Activated CD4-positive, alpha-beta T cell treated with anti-CD3 and anti-CD28 coated beads for 36 hours (primary cell): ENCODE results near the gene ADA. TPM values are rescaled to one million over a fixed set of nuclear protein-coding genes. Genes with fewer than 3 reads are reported as not detected.
"Not testable (repeated sequence)": the region's sequence is repeated elsewhere in the genome, so short reads cannot be mapped to it uniquely, and the experiment has no call there.

Experiments
- ATAC-seq: fragments of 200-7000 bp; cut with Tn5 transposase; one replicate; pipeline ENCODE4 v1.10.0; 2021; ENCODE audit warnings: mild to moderate bottlenecking, moderate library complexity
- CTCF ChIA-PET: fragments of 350-600 bp; sonication (Branson Sonifier 250); formaldehyde crosslinking; loops from one replicate; lab custom pipeline; 2021; ENCODE audit warnings: antibody characterized with exemption; lab: Charles Lee
- POLR2A ChIA-PET: fragments of 350-600 bp; sonication (Branson Sonifier 250); formaldehyde crosslinking; loops from one replicate; lab custom pipeline; 2021; ENCODE audit warnings: antibody characterized with exemption, inconsistent platforms; lab: Charles Lee
- DNase-seq: peaks from one replicate; pipeline ENCODE4 v3.0.0-alpha.2; 2020
- H3K27ac Mint-ChIP-seq: one replicate; pipeline ENCODE4 v1.8.0; 2021; ENCODE audit warnings: mixed read lengths
- H3K27me3 Mint-ChIP-seq: one replicate; pipeline ENCODE4 v1.8.0; 2021; ENCODE audit warnings: mixed read lengths
- H3K36me3 Mint-ChIP-seq: one replicate; pipeline ENCODE4 v1.8.0; 2021; ENCODE audit warnings: low read depth, mixed read lengths
- H3K4me1 Mint-ChIP-seq: one replicate; pipeline ENCODE4 v1.8.0; 2021; ENCODE audit warnings: mixed read lengths
- H3K4me3 Mint-ChIP-seq: one replicate; pipeline ENCODE4 v1.8.0; 2021; ENCODE audit warnings: mild to moderate bottlenecking, moderate library complexity, mixed read lengths
- H3K9me3 Mint-ChIP-seq: one replicate; pipeline ENCODE4 v1.8.0; 2021; ENCODE audit warnings: low read depth, mixed read lengths
- intact Hi-C, 2 experiments: fragments of 100-400 bp; cut with DNase I in 1 of 2; cut with micrococcal nuclease in 1 of 2; formaldehyde crosslinking; loops; one replicate each; pipeline versions ENCODE4 v1.14.2 to v1.15.1; 2022 to 2024; cut with DNase I, micrococcal nuclease
- total RNA-seq, 2 experiments: library from RNA; stranded (reverse); gene quantifications; one replicate each; pipeline ENCODE4 v1.2.3, GENCODE V29; 2021

Gene ADA
- total RNA-seq, 2 experiments from 2014 or later: 33.8 to 37.8 TPM

DNA sequence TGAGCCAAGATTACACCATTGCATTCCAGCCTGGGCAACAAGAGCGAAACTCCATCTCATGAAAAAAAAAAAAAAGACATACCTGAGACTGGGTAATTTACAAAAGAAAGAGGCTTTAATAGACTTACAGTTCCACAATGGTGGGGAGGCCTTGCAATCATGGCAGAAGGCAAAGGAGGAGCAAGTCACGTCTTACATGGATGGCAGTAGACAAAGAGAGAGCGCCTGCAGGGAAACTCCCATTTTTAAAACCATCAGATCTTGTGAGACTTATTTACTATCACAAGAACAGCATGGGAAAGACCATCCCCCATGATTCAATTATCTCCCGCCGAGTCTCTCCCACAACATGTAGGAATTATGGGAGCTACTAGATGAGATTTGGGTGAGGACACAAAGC lies 2.7 kb upstream of the ADA start:
- CTCF ChIA-PET, POLR2A ChIA-PET: not testable (repeated sequence)
- intact Hi-C loops: loop anchor here in 1 of 2 experiments (5.0 kb wide), 1 partner anchor 342 kb away; the partner anchor contains the start of gene FITM2

DNA sequence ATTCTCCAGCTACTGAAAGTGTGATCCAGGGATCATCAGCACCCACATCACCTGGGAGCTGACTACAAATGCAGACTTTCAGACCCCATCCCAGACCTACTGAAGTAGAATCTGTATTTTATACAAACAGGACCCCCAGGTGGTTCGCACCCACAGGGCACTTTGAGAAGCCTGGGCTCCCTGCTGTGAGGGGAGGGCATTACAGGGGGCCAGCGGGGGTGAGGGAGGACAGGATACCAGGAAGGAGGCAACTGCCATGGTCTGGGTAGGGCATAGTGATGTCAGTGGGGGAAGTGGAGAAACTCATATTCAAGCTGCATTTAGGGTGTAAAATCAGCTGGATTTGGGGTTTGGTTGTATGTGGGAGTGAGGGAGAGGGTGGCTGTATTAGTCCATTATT lies 2.0 kb upstream of the ADA start:
- ChIA-PET CTCF (interaction anchor here (0.6 to 1.2 kb wide), 4 partner anchors 10 to 438 kb away, joined by 3 to 7 read pairs (median 3); no protein-coding TSS in a partner anchor), POLR2A (no interaction called here)
- H3K4me3 Mint-ChIP-seq: peak overlapping the region; percentile 78
- peaks cover 2% of the 10 kb centered on the region for H3K9me3 Mint-ChIP-seq
- no peak overlapping the region for H3K27ac Mint-ChIP-seq
- ATAC-seq (no peak), DNase-seq (no peak)
- intact Hi-C loops: loop anchor here in 1 of 2 experiments (2.0 to 5.0 kb wide), 2 partner anchors 317 to 341 kb away; partner anchors contain the start of gene FITM2
- H3K27me3 Mint-ChIP-seq: no peaks in the 10 kb centered on the region
- peaks cover 34% of the 10 kb centered on the region for H3K4me1 Mint-ChIP-seq
- H3K36me3 Mint-ChIP-seq: peaks cover 3% of the 10 kb centered on the region

More for the DNA sequence above, 2.7 kb upstream of the ADA start:
- DNase-seq, H3K36me3 Mint-ChIP-seq, H3K9me3 Mint-ChIP-seq, H3K27me3 Mint-ChIP-seq, H3K27ac Mint-ChIP-seq, H3K4me3 Mint-ChIP-seq, ATAC-seq: not testable (repeated sequence)
- peaks cover 27% of the 10 kb centered on the region for H3K4me1 Mint-ChIP-seq

DNA sequence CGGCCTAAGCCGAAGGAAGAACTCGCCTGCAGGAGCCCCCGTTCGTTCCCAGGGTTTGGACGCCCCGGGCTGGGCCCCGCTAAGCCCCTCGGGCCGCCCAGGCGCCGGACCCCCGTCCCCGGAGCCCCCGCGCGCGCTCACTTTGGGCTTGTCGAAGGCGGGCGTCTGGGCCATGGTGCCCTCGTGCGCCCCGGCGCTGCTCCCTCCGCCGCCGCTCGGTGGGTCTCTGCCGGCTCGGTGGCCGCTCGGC lies 140 bp downstream of the ADA start:
- Mint-ChIP-seq H3K36me3 (peaks cover 3% of the 10 kb centered on the region), H3K27ac (no peak overlapping the region), H3K9me3 (peaks cover 2% of the 10 kb centered on the region), H3K4me1 (peaks cover 55% of the 10 kb centered on the region), H3K4me3 (peak overlapping the region; percentile 78), H3K27me3 (no peaks in the 10 kb centered on the region)
- POLR2A ChIA-PET: no interaction called here
- intact Hi-C loops: loop anchor here in 1 of 2 experiments (1.0 to 5.0 kb wide), 4 partner anchors 129 to 441 kb away; partner anchors contain the start of genes FITM2, OSER1, SERINC3 and TTPAL
- DNase-seq (no peak), ATAC-seq (no peak)
- CTCF ChIA-PET: interaction anchor here (0.6 to 3.3 kb wide), 4 partner anchors 12 to 441 kb away, joined by 3 to 20 read pairs (median 4); partner anchors contain the start of gene OSER1

DNA sequence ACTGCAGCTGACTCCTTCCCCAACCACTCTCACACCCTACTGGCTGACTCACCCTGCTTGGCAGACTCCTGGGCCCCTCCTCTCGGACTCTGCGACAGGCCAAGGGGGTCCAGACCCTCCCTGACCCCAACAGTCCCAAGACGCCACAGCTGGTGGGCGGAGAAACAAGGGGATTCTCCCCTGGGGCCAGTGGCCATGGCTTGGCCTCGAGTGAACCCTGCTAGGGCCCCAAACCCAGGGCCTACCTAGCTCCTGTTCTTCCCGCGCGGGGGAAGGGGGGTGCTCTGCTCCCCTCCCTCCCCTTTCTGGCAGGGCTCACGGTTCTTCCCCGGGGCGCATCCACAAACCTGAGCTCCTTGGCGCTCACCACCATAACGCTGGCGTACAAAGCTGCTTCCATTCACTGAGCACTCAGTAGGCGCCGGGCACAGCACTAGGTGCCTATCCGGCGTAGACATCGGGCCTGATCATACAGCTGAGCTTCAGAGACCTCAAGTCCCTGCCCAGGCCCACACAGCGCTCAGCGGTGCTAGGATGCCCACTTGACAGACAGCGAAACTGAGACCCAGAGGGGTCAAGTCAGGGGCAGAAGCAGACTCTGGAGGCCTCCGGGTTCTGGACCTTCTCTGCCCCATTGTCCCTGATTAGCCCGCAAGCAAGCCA lies 597 bp downstream of the ADA start:
- CTCF ChIA-PET: interaction anchor here (0.6 to 3.3 kb wide), 5 partner anchors 13 to 440 kb away, joined by 3 to 20 read pairs (median 3); partner anchors contain the start of gene OSER1
- peak overlapping the region; percentile 87 for H3K27ac Mint-ChIP-seq
- peak; percentile 69 for DNase-seq
- H3K36me3 Mint-ChIP-seq: peaks cover 3% of the 10 kb centered on the region
- H3K27me3 Mint-ChIP-seq: no peaks in the 10 kb centered on the region
- POLR2A ChIA-PET: no interaction called here
- intact Hi-C loops: loop anchor here in 1 of 2 experiments (1.0 to 5.0 kb wide), 4 partner anchors 129 to 440 kb away; partner anchors contain the start of genes FITM2, OSER1, SERINC3 and TTPAL
- H3K9me3 Mint-ChIP-seq: peaks cover 2% of the 10 kb centered on the region
- H3K4me3 Mint-ChIP-seq: peak overlapping the region; percentile 78
- ATAC-seq: peak; percentile 55
- peaks cover 59% of the 10 kb centered on the region for H3K4me1 Mint-ChIP-seq

DNA sequence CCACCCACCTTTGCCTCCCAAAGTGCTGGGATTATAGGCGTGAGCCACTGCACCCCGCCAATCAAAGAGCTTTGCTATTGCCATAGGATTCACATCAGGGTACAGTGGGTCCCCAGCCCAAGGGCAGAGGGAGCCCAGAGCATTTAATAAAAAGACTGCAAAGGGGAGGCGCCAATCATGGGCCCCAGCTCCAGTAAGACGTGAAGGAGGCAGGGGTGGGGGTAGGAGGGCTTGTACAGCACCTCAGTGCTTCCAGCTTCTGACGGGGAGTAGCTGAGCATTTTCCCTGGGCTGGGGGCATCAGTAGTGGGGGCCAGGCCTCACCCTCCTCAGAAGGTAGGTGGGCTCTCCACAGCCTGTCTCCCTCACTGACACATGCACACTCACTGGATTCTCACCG lies 1.5 kb downstream of the ADA start:
- POLR2A ChIA-PET: no interaction called here
- intact Hi-C loops: loop anchor here in 1 of 2 experiments (2.0 to 5.0 kb wide), 2 partner anchors 338 to 439 kb away; partner anchors contain the start of genes FITM2 and OSER1
- peaks cover 3% of the 10 kb centered on the region for H3K36me3 Mint-ChIP-seq
- peaks cover 68% of the 10 kb centered on the region for H3K4me1 Mint-ChIP-seq
- peaks cover 2% of the 10 kb centered on the region for H3K9me3 Mint-ChIP-seq
- ATAC-seq: no peak
- H3K27me3 Mint-ChIP-seq: no peaks in the 10 kb centered on the region
- CTCF ChIA-PET: interaction anchor here (0.6 to 3.3 kb wide), 4 partner anchors 13 to 62 kb away, joined by 3 to 20 read pairs (median 7); no protein-coding TSS in a partner anchor
- peak overlapping the region; percentile 78 for H3K4me3 Mint-ChIP-seq
- peak overlapping the region; percentile 87 for H3K27ac Mint-ChIP-seq
- no peak for DNase-seq

DNA sequence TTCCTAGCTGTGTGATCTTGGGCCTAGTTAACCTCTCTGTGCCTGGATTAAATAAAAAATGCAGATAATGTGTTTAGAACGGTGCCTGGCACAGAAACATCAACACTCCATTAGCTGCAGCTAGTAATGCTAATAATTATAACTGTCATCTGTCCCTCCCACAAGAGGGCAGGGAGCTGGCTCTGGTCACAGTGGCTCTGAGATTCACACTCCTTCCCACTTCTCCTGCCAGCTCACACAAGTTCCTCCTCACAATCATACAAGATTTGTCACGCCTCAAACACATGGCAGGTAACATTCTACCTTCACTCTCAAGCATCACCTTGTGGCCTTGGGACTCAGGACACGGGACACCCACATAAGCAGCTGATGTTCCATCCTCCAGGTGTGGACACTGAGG lies 2.4 kb downstream of the ADA start:
- ChIA-PET POLR2A (interaction anchor here (0.6 kb wide), 1 partner anchor 88 kb away, joined by 4 read pairs; no protein-coding TSS in a partner anchor), CTCF (interaction anchor here (2.0 to 3.3 kb wide), 2 partner anchors 12 to 34 kb away, joined by 11 to 20 read pairs; no protein-coding TSS in a partner anchor)
- intact Hi-C loops: no loop called here
- peak overlapping the region; percentile 37 for H3K27ac Mint-ChIP-seq
- H3K36me3 Mint-ChIP-seq: peaks cover 3% of the 10 kb centered on the region
- no peak for ATAC-seq
- H3K9me3 Mint-ChIP-seq: peaks cover 2% of the 10 kb centered on the region
- H3K27me3 Mint-ChIP-seq: no peaks in the 10 kb centered on the region
- H3K4me3 Mint-ChIP-seq: peak overlapping the region; percentile 18
- no peak for DNase-seq
- peaks cover 76% of the 10 kb centered on the region for H3K4me1 Mint-ChIP-seq

DNA sequence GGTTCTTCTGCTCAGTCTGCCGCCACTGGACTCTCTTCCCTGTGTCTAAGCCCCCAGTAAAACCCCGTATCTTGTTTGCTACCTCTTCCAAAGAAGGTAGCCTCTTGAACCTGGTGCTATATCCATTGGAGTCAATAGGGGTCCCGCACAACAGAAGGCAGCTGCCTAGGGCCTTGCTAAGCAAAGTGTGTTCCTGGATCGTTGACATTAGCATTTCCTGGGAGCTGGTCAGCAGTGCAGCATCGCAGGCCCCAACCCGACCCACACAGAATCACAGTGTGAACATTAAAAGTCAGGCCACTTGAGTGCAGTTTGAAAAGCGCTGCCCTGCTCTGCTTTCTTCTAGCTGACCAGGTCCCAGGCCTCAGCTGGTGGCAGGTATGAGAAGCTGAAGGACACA lies 2.9 kb downstream of the ADA start:
- CTCF ChIA-PET: interaction anchor here (2.0 to 3.3 kb wide), 2 partner anchors 11 to 34 kb away, joined by 11 to 20 read pairs; no protein-coding TSS in a partner anchor
- H3K4me3 Mint-ChIP-seq: no peak overlapping the region
- peak overlapping the region; percentile 25 for H3K27ac Mint-ChIP-seq

DNA sequence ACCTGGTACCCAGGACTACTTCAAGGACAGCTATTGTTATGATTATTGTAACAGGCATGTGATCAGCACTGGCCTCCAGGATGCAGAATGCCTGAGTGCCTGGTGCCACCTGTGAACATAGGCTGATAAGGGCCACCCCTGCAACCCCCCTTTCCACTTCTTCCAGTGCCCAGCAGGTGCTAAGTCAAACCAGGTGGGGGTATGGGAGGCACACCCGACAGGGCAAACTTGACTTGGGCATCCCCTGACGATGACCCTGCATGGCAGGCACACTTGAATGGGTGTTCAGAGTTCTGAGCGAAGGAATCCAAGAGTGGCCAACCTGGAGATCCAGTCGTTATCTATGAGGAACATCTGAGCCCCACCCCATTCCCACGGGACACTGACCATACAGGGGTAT lies 3.4 kb downstream of the ADA start:
- DNase-seq (no peak), ATAC-seq (no peak)
- no peak overlapping the region for H3K4me3 Mint-ChIP-seq
- H3K27me3 Mint-ChIP-seq: no peaks in the 10 kb centered on the region
- H3K36me3 Mint-ChIP-seq: peaks cover 3% of the 10 kb centered on the region
- CTCF ChIA-PET: interaction anchor here (2.0 to 3.3 kb wide), 2 partner anchors 11 to 35 kb away, joined by 11 to 20 read pairs; no protein-coding TSS in a partner anchor
- no peaks in the 10 kb centered on the region for H3K9me3 Mint-ChIP-seq
- H3K27ac Mint-ChIP-seq: no peak overlapping the region
- intact Hi-C loops: no loop called here
- H3K4me1 Mint-ChIP-seq: peaks cover 82% of the 10 kb centered on the region
- POLR2A ChIA-PET: no interaction called here

More for the DNA sequence above, 2.9 kb downstream of the ADA start:
- Mint-ChIP-seq H3K27me3 (no peaks in the 10 kb centered on the region), H3K36me3 (peaks cover 3% of the 10 kb centered on the region), H3K9me3 (peaks cover 2% of the 10 kb centered on the region), H3K4me1 (peaks cover 82% of the 10 kb centered on the region)
- ATAC-seq (no peak), DNase-seq (no peak)
- POLR2A ChIA-PET: interaction anchor here (0.6 kb wide), 1 partner anchor 89 kb away, joined by 4 read pairs; no protein-coding TSS in a partner anchor
- intact Hi-C loops: no loop called here

DNA sequence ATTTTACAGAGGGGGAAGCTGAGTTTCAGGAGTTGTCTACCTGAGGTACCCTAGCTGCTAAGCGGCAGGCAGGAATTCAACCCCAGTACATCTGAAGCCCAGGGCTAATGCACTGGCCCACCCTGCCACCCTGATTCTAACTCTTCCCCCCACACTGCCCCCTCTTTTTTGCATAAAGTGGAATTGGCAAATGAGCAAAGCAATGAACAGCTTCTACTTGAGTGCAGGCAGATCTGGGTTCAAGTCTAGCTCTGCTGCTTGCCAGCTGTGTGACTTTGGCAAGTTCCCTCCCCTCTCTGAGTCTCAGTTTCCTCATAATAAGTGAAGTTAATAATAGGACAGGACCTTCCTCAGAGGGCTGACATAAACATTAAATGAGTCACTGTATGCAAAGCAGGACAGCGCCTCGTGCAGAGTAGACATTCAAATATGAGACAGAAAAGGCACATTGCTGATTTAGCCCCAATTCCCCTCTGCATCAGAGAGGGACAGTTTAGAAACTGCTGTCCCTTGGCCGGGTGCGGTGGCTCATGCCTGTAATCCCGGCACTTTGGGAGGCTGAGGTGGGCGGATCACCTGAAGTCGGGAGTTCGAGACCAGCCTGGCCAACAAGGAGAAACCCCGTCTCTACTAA lies 4.7 kb downstream of the ADA start:
- Mint-ChIP-seq H3K27me3 (no peaks in the 10 kb centered on the region), H3K4me1 (peaks cover 89% of the 10 kb centered on the region), H3K4me3 (peak overlapping the region; percentile 37), H3K36me3 (peaks cover 3% of the 10 kb centered on the region), H3K27ac (peak overlapping the region; percentile 85), H3K9me3 (no peaks in the 10 kb centered on the region)
- DNase-seq (peak; percentile 44), ATAC-seq (peak; percentile 13)
- POLR2A ChIA-PET: interaction anchor here (0.6 to 1.1 kb wide), 2 partner anchors 25 to 161 kb away, joined by 4 read pairs; no protein-coding TSS in a partner anchor
- intact Hi-C loops: no loop called here
- CTCF ChIA-PET: interaction anchor here (0.7 kb wide), 1 partner anchor 533 kb away, joined by 3 read pairs; no protein-coding TSS in a partner anchor

DNA sequence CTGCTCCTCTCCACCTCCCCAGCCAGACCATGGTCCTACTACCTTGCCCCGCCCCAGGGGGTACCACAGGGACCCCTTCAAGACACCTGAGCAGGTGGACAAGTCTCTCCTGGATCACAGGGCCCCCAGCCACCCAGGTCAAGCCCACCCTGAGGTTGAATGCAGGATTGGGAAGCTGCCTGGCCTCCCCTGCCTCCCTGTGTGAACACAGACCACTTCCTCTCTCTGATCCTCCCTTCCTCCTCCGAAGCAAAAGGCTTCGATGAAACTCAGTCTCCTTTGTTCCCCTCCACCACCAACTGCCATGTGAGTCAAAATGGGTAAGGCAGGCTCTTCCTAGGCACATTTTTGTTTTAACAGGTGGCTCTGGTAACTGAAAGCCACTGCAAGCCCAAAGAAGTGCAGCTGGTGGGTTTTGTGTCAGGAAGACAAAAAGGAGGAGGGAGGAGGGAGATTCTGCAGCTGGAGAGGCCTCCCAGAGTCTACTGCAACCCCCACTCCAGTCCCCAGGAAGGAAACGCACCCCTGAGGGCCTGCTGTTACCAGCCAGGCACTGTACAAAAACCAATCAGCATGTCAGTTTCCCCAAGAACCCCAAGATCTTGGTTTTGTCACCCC lies 5.4 kb downstream of the ADA start:
- intact Hi-C loops: no loop called here
- H3K4me1 Mint-ChIP-seq: peaks cover 92% of the 10 kb centered on the region
- no peaks in the 10 kb centered on the region for H3K27me3 Mint-ChIP-seq
- H3K36me3 Mint-ChIP-seq: peaks cover 7% of the 10 kb centered on the region
- ATAC-seq: peak; percentile 20
- H3K9me3 Mint-ChIP-seq: no peaks in the 10 kb centered on the region
- peak overlapping the region; percentile 85 for H3K27ac Mint-ChIP-seq
- CTCF ChIA-PET: interaction anchor here (0.7 to 0.9 kb wide), 3 partner anchors 26 to 532 kb away, joined by 3 to 4 read pairs (median 3); no protein-coding TSS in a partner anchor
- peak; percentile 48 for DNase-seq
- POLR2A ChIA-PET: interaction anchor here (0.6 to 1.1 kb wide), 2 partner anchors 26 to 160 kb away, joined by 4 read pairs; no protein-coding TSS in a partner anchor
- H3K4me3 Mint-ChIP-seq: peak overlapping the region; percentile 37
